NCI-H69 (cell line): Measurements from ENCODE around the gene OR51I1.
A peak's percentile ranks its signal among the peaks of the same experiment; 100 is the strongest.

Source experiments
- DNase-seq: peaks from one replicate; lab custom pipeline; 2025; lab: John Stamatoyannopoulos, UW

OR51I1 gene

GRCh38 chr11:5441414-5441813 lies at the start of gene OR51I1:
Gene OR51I1, minus strand, starts transcription at chr11:5441514. Its CDS starts 0 bp downstream, at chr11:5441514.
- DNase-seq, result no peak

GRCh38 chr11:5489576-5490357 lies 48.5 kb upstream of the OR51I1 start:
- DNase-seq, result no peak

GRCh38 chr11:5488798-5489399 lies 47.6 kb upstream of the OR51I1 start:
- DNase-seq, result no peak

GRCh38 chr11:5488385-5488784 lies 47.1 kb upstream of the OR51I1 start, which contains the start of gene OR52D1:
Gene OR52D1, plus strand, starts transcription at chr11:5488685. Its CDS starts 22 bp downstream, at chr11:5488707.
- no peak for DNase-seq

- DNase-seq, result no peak
Observed at GRCh38 chr11:5486421-5486820, 45.1 kb upstream of the OR51I1 start.

GRCh38 chr11:5486003-5486402 lies 44.7 kb upstream of the OR51I1 start:
- DNase-seq, result no peak

GRCh38 chr11:5476186-5476819 lies 35.0 kb upstream of the OR51I1 start:
- peak; percentile 54 for DNase-seq

GRCh38 chr11:5473921-5474320 lies 32.6 kb upstream of the OR51I1 start:
- DNase-seq, result no peak

- DNase-seq, result no peak
Observed at GRCh38 chr11:5467527-5467926, 26.2 kb upstream of the OR51I1 start.

GRCh38 chr11:5460983-5461621 lies 19.8 kb upstream of the OR51I1 start:
- DNase-seq, result no peak

- no peak for DNase-seq
Observed at GRCh38 chr11:5449432-5449831, 8.1 kb upstream of the OR51I1 start.

- no peak for DNase-seq
Observed at GRCh38 chr11:5449023-5449422, 7.7 kb upstream of the OR51I1 start, which contains the start of gene OR51I2. Gene OR51I2, plus strand, starts transcription at chr11:5449323. Its CDS starts 4,166 bp downstream, at chr11:5453489.

- DNase-seq, result no peak
Observed at GRCh38 chr11:5443835-5444393, 2.6 kb upstream of the OR51I1 start.

GRCh38 chr11:5423131-5423530 lies 18.2 kb downstream of the OR51I1 start:
- DNase-seq, result no peak

- no peak for DNase-seq
Observed at GRCh38 chr11:5421811-5422210, 19.5 kb downstream of the OR51I1 start, which contains the start of gene OR51Q1. Gene OR51Q1, plus strand, starts transcription at chr11:5422111. Its CDS starts 90 bp downstream, at chr11:5422201.

- DNase-seq, result no peak
Observed at GRCh38 chr11:5420993-5421392, 20.3 kb downstream of the OR51I1 start.

- DNase-seq, result no peak
Observed at GRCh38 chr11:5405173-5405572, 36.1 kb downstream of the OR51I1 start.

- no peak for DNase-seq
Observed at GRCh38 chr11:5398936-5399335, 42.4 kb downstream of the OR51I1 start.

- no peak for DNase-seq
Observed at GRCh38 chr11:5394091-5394490, 47.2 kb downstream of the OR51I1 start.
